ENCODE measurements around the gene WWC2.

GRCh38 chr4:183185018-183185417 is 86.0 kb downstream of the WWC2 start:
- TF ChIP-seq POLR2A (IDR thresholded peaks at IDR 0.05; ENCODE audit: low read depth, low read length) (no peak), POLR2AphosphoS5 (IDR thresholded peaks at IDR 0.05; ENCODE audit: insufficient read depth, low read depth, low read length) (no peak), CTCF (IDR thresholded peaks at IDR 0.05; ENCODE audit: extremely low read depth in 1 of 2, insufficient read depth in 1 of 2, low read depth in 1 of 2, low read length in 2 of 2) (no peak), EZH2 (IDR thresholded peaks at IDR 0.05; ENCODE audit: borderline replicate concordance, low read depth, low read length, severe bottlenecking) (no peak), MYC (IDR thresholded peaks at IDR 0.05; ENCODE audit: low read depth, low read length) (no peak), JUN (IDR thresholded peaks at IDR 0.05; ENCODE audit: borderline replicate concordance, insufficient read depth, insufficient read length, low read depth) (no peak), GATA2 (IDR thresholded peaks at IDR 0.05; ENCODE audit: insufficient read depth, insufficient read length, low read depth, low read length) (no peak), MAX (IDR thresholded peaks at IDR 0.05; ENCODE audit: insufficient read depth, insufficient read length) (no peak), FOS (IDR thresholded peaks at IDR 0.05; ENCODE audit: borderline replicate concordance, insufficient read depth, low read length) (no peak)

Data from endothelial cell of umbilical vein (primary cell).